Mesodermal cell (in vitro differentiated cells): Measurements from ENCODE around the gene SLC5A10.
"Not testable (repeated sequence)": the region's sequence is repeated elsewhere in the genome, so short reads cannot be mapped to it uniquely, and the experiment has no call there.

Experiments used
- H3K27ac ChIP-seq: 2 replicates; pipeline ENCODE4 v1.7.0; 2013; ENCODE audit warnings: mild to moderate bottlenecking, low read depth, low read length, moderate library complexity; ENCODE audit not compliant: severe bottlenecking
- H3K36me3 ChIP-seq: 2 replicates; pipeline ENCODE4 v1.7.1; 2013; ENCODE audit warnings: mild to moderate bottlenecking, low read length, moderate library complexity; ENCODE audit not compliant: control insufficient read depth, insufficient read depth
- H3K4me1 ChIP-seq: one replicate; pipeline ENCODE4 v1.7.1; 2013; ENCODE audit warnings: mild to moderate bottlenecking, low read length; ENCODE audit not compliant: insufficient read depth, control insufficient read depth, poor library complexity, severe bottlenecking
- H3K4me3 ChIP-seq: 2 replicates; pipeline ENCODE4 v1.7.0; 2013; ENCODE audit warnings: low read length, control low read depth, mild to moderate bottlenecking; ENCODE audit not compliant: insufficient read depth, poor library complexity, severe bottlenecking; ENCODE audit errors: extremely low read depth
- H3K9me3 ChIP-seq: 2 replicates; pipeline ENCODE4 v1.7.1; 2013; ENCODE audit warnings: mild to moderate bottlenecking, low read length, moderate library complexity; ENCODE audit not compliant: control insufficient read depth
- WGBS, 2 experiments: methylation state at CpG; one replicate each; pipeline ENCODE4 v1.1.5; 2013; ENCODE audit warnings: missing lambda C conversion rate in 2 of 2; ENCODE audit not compliant: insufficient coverage in 2 of 2; 5-methylcytosine and 5-hydroxymethylcytosine counted together

The SLC5A10 gene

DNA sequence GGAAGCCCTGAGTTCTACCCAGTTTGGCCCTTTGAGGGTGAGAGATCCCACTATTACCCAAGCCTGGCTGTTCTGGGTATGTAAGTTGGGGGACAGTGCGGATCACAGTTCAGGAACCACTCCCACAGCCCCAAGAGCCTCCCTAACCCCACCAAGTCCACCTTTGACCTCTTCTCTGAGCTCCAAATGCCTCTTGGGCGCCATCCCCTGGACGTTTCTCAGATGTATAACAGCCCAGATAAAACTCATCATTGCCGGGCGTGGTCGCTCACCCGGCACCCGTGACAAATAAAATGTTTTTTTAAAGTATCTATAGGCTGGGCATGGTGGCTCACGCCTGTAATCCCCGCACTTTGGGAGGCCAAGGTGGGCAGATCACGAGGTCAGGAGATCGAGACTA is 103.5 kb downstream of the SLC5A10 start:
- H3K27ac ChIP-seq, H3K9me3 ChIP-seq, H3K4me1 ChIP-seq, H3K4me3 ChIP-seq, H3K36me3 ChIP-seq: not testable (repeated sequence)
- WGBS, 2 experiments: no CpG with 5 or more reads among the region's 12 CpGs

DNA sequence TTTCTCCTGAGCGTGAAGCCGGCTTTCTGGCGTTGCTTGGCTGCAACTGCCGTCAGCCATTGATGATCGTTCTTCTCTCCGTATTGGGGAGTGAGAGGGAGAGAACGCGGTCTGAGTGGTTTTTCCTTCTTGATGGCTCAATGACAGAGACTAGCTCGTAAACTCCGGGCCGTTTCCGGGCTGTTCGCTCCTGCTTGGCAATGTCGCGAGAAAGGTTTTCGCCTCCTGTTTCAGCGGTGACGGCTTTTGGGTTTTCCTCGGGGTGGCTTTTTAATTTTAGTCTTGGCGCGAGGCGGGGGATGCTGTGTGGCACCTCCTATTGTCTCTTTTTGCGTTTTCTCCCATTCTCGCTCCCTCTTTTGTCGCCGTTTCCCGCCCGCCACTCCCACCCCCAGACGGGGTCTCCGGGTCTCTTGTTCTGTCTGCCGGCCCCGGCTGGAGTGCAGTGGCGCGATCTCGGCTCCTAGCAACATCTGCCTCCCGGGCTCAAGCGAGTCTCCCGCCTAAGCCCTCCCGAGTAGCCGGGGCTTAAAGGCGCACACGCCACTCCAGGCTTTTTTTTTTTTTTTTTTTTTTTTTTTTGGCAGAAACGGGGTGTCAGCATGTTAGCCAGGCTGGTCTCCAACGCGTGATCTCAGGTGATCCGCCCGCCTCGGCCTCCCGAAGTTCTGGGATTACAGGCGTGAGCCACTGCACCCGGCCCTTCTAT is 110.2 kb downstream of the SLC5A10 start:
- WGBS, 2 experiments: no CpG with 5 or more reads among the region's 51 CpGs

DNA sequence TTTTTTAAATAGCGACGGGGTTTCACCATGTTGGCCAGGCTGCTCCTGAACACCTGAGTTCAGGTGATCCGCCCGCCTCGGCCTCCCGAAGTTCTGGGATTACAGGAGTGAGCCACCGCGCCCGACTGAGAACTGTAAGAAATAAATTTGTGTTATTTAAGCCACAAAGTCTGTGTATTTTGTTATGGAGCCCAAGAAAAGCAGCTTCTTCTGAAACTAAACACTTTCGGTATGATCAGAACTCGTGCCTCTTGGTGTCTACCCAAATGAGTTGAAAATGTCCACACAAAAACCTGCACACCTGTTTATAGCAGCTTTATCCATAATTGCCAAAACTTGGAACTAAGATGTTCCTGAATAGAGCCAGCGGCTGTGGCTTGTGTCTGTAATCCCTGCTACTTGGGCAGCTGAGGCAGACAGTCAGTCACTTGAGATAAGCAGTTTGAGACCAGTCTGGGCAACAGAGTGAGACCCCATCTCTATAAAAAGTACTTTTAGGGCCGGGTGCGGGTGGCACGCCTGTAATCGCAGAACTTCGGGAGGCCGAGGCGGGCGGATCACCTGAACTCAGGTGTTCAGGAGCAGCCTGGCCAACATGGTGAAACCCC is 110.9 kb downstream of the SLC5A10 start:
- not testable (repeated sequence) for H3K4me3 ChIP-seq, H3K9me3 ChIP-seq, H3K4me1 ChIP-seq, H3K27ac ChIP-seq, H3K36me3 ChIP-seq
- no CpG with 5 or more reads among the region's 20 CpGs for WGBS, 2 experiments

More for the DNA sequence above, 110.2 kb downstream of the SLC5A10 start:
- not testable (repeated sequence) for H3K4me1 ChIP-seq, H3K36me3 ChIP-seq, H3K27ac ChIP-seq, H3K9me3 ChIP-seq, H3K4me3 ChIP-seq

DNA sequence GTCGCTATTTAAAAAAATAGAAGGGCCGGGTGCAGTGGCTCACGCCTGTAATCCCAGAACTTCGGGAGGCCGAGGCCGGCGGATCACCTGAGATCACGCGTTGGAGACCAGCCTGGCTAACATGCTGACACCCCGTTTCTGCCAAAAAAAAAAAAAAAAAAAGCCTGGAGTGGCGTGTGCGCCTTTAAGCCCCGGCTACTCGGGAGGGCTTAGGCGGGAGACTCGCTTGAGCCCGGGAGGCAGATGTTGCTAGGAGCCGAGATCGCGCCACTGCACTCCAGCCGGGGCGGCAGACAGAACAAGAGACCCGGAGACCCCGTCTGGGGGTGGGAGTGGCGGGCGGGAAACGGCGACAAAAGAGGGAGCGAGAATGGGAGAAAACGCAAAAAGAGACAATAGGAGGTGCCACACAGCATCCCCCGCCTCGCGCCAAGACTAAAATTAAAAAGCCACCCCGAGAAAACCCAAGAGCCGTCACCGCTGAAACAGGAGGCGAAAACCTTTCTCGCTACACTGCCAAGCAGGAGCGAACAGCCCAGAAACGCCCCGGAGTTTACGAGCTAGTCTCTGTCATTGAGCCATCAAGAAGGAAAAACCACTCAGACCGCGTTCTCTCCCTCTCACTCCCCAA is 111.5 kb downstream of the SLC5A10 start:
- H3K4me1 ChIP-seq, H3K4me3 ChIP-seq, H3K9me3 ChIP-seq, H3K27ac ChIP-seq, H3K36me3 ChIP-seq: not testable (repeated sequence)
- 0% methylated on average over 4 of the region's 44 CpGs for WGBS, 2 experiments

DNA sequence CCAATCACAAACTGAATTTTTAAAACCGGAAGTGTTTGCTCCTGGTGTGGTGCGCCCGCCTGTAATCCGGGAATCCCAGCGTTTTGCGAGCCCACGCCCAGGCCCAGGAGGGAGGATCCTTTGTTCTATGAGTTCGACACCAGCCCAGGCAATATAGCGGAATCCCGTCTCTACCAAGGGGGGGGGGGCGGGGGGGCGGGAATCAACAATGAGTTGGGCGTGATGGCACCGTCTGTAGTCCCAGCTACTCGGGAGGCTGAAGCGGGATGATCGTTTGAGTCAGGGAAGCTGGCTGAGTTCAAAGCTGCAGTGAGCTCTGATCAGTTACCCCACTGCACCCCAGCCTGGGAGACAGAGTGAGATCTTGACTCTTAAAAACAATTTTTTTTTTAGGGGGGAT is 112.4 kb downstream of the SLC5A10 start:
- not testable (repeated sequence) for H3K36me3 ChIP-seq, H3K27ac ChIP-seq, H3K4me3 ChIP-seq, H3K9me3 ChIP-seq, H3K4me1 ChIP-seq
- WGBS, 2 experiments: no CpG with 5 or more reads among the region's 17 CpGs

DNA sequence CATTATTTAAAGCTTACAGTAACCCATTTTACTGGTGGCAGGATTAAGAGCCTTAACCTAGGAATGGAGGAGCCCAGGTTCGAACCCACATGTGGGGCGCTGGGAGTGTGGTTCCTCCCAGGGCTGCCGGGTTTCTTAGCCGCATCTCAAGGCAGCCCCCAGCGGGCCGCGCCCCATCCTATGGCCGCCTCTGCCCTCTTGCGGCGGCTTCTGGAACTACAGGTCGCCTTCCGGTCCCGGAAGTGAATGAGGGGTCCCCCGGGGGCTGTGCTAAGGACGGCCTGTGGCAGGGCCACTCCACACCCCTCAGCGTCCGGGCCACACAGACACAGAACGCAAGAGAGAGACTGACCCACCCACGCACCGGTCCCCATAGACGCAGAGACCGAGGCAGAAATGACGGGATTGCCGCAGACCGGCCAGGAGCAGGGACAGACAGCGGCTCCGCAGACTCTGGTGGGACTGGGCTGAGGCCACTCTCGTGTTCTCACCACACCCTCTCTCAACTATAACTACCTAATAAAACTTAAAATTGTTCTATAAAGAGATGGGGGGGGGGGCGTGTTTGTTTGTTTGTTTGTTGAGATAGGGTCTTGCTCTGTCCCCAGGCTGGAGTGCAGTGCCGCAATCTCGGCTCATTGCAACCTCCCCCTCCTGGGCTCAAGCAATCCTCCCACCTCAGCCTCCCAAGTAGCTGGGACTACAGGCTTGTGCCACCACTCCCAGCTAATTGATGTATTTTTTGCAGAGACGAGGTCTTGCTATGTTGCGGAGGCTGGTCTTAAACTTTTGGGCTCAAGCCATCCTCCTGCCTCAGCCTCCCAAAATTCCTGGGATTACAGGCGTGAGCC is 118.6 kb downstream of the SLC5A10 start:
- no CpG with 5 or more reads among the region's 34 CpGs for WGBS, 2 experiments
- not testable (repeated sequence) for H3K27ac ChIP-seq, H3K9me3 ChIP-seq, H3K4me1 ChIP-seq, H3K4me3 ChIP-seq, H3K36me3 ChIP-seq
